MCF 10A (cell line): ENCODE measurements around the gene LHFPL2. TPM values are rescaled to one million over a fixed set of nuclear protein-coding genes. Genes with fewer than 3 reads are reported as not detected.

Experiments
- BruUV-seq: library from RNA; stranded (reverse); fragments of 400-500 nt; replicated peaks from 2 replicates; lab custom pipeline; 2021; lab: Mats Ljungman, UMichigan
- CTCF ChIA-PET: fragments of 300-600 bp; sonication (Branson Sonifier 250); formaldehyde crosslinking; extraction: SDS; loops from one replicate; lab custom pipeline; 2021; ENCODE audit warnings: antibody characterized with exemption, inconsistent platforms; lab: Yijun Ruan, JAX
- POLR2A ChIA-PET: fragments of 300-600, 350-650 bp; sonication (Branson Sonifier 250); formaldehyde crosslinking; extraction: SDS; loops from one replicate; lab custom pipeline; 2020; ENCODE audit warnings: antibody characterized with exemption, inconsistent platforms; lab: Yijun Ruan, JAX
- DNase-seq: peaks from one replicate; pipeline ENCODE4 v3.0.0-alpha.2; 2018; ENCODE audit not compliant: unreplicated experiment
- H3K27ac Mint-ChIP-seq: one replicate; pipeline ENCODE4 v1.8.0; 2022; ENCODE audit warnings: mild to moderate bottlenecking, low read depth, mixed read lengths; ENCODE audit not compliant: unreplicated experiment
- H3K27me3 Mint-ChIP-seq: one replicate; pipeline ENCODE4 v1.8.0; 2022; ENCODE audit warnings: mixed read lengths; ENCODE audit not compliant: insufficient read depth, unreplicated experiment
- H3K36me3 Mint-ChIP-seq: one replicate; pipeline ENCODE4 v1.8.0; 2022; ENCODE audit warnings: mild to moderate bottlenecking, moderate library complexity, mixed read lengths; ENCODE audit not compliant: insufficient read depth, unreplicated experiment
- H3K4me1 Mint-ChIP-seq: one replicate; pipeline ENCODE4 v1.8.0; 2022; ENCODE audit warnings: mixed read lengths; ENCODE audit not compliant: insufficient read depth, unreplicated experiment
- H3K4me3 Mint-ChIP-seq: one replicate; pipeline ENCODE4 v1.8.0; 2022; ENCODE audit warnings: mild to moderate bottlenecking, moderate library complexity, mixed read lengths; ENCODE audit not compliant: unreplicated experiment
- H3K9me3 Mint-ChIP-seq: one replicate; pipeline ENCODE4 v1.8.0; 2022; ENCODE audit warnings: mixed read lengths; ENCODE audit not compliant: unreplicated experiment
- CTCF ChIP-seq: fragments of 200-600 bp; IDR thresholded peaks from one replicate; pipeline ENCODE4 v1.8.0; 2022; ENCODE audit warnings: antibody characterized with exemption, mild to moderate bottlenecking; ENCODE audit not compliant: unreplicated experiment
- intact Hi-C: fragments of 100-400 bp; cut with micrococcal nuclease; formaldehyde crosslinking; loops from 2 replicates; pipeline ENCODE4 v1.14.1; 2022
- total RNA-seq: library from RNA; stranded (reverse); gene quantifications from 2 replicates; pipeline ENCODE4 v1.2.3, GENCODE V29; 2022

LHFPL2 gene
- total RNA-seq, 1 experiment from 2014 or later: 45.9 TPM

GRCh38 chr5:78519198-78519941 lies 129.2 kb downstream of the LHFPL2 start:
- no peak overlapping the region for H3K4me3 Mint-ChIP-seq
- intact Hi-C loops: no loop called here
- ChIA-PET POLR2A (interaction anchor here (0.9 to 3.8 kb wide), 5 partner anchors 9 to 48 kb away, joined by 3 to 36 read pairs (median 6); no protein-coding TSS in a partner anchor), CTCF (interaction anchor here (0.9 kb wide), 1 partner anchor 372 kb away, joined by 3 read pairs; no protein-coding TSS in a partner anchor)
- TF ChIP-seq CTCF: no peak
- H3K9me3 Mint-ChIP-seq: no peaks in the 10 kb centered on the region
- no peaks in the 10 kb centered on the region for H3K27me3 Mint-ChIP-seq
- H3K27ac Mint-ChIP-seq: peak overlapping the region; percentile 94
- peaks cover 56% of the 10 kb centered on the region for H3K4me1 Mint-ChIP-seq
- H3K36me3 Mint-ChIP-seq: peaks cover 15% of the 10 kb centered on the region
- BruUV-seq: no TSS peak
- no peak for DNase-seq

- H3K36me3 Mint-ChIP-seq: peaks cover 13% of the 10 kb centered on the region
- H3K4me1 Mint-ChIP-seq: peaks cover 57% of the 10 kb centered on the region
- H3K27me3 Mint-ChIP-seq: no peaks in the 10 kb centered on the region
- CTCF ChIA-PET: interaction anchor here (0.9 to 1.5 kb wide), 2 partner anchors 10 to 373 kb away, joined by 3 read pairs; no protein-coding TSS in a partner anchor
- no peak for TF ChIP-seq CTCF
- H3K27ac Mint-ChIP-seq: peak overlapping the region; percentile 94
- H3K4me3 Mint-ChIP-seq: peak overlapping the region; percentile 22
- BruUV-seq: no TSS peak
- intact Hi-C loops: no loop called here
- no peaks in the 10 kb centered on the region for H3K9me3 Mint-ChIP-seq
- DNase-seq: peak; percentile 74
- POLR2A ChIA-PET: interaction anchor here (0.7 to 3.8 kb wide), 7 partner anchors 9 to 158 kb away, joined by 3 to 36 read pairs (median 5); partner anchors contain the start of gene SCAMP1
These were observed 130.0 kb downstream of the LHFPL2 start for GRCh38 chr5:78518365-78519197.

GRCh38 chr5:78515670-78516069 lies 132.9 kb downstream of the LHFPL2 start:
- Mint-ChIP-seq H3K27ac (peak overlapping the region; percentile 90), H3K27me3 (no peaks in the 10 kb centered on the region), H3K4me3 (no peak overlapping the region), H3K4me1 (peaks cover 50% of the 10 kb centered on the region), H3K36me3 (peaks cover 6% of the 10 kb centered on the region), H3K9me3 (no peaks in the 10 kb centered on the region)
- no TSS peak for BruUV-seq
- TF ChIP-seq CTCF: no peak
- ChIA-PET CTCF (interaction anchor here (1.0 kb wide), 1 partner anchor 11 kb away, joined by 3 read pairs; no protein-coding TSS in a partner anchor), POLR2A (interaction anchor here (0.6 to 2.2 kb wide), 7 partner anchors 10 to 220 kb away, joined by 3 to 12 read pairs (median 3); no protein-coding TSS in a partner anchor)
- intact Hi-C loops: no loop called here
- DNase-seq: no peak
